OCI-LY7 (cell line): ENCODE results near the gene SPTAN1. TPM values are rescaled to one million over a fixed set of nuclear protein-coding genes. Genes with fewer than 3 reads are reported as not detected.

Experiments
- BruUV-seq: library from RNA; stranded (reverse); fragments of 400-500 nt; replicated peaks from 2 replicates; lab custom pipeline; 2021; lab: Mats Ljungman, UMichigan
- CTCF ChIA-PET: fragments of 300-600 bp; sonication (Branson Sonifier 250); formaldehyde crosslinking; loops from one replicate; lab custom pipeline; 2022; ENCODE audit warnings: antibody characterized with exemption; ENCODE audit not compliant: unreplicated experiment; lab: Charles Lee
- POLR2A ChIA-PET: fragments of 300-600 bp; sonication (Branson Sonifier 250); formaldehyde crosslinking; loops from one replicate; lab custom pipeline; 2022; ENCODE audit warnings: antibody characterized with exemption; lab: Charles Lee
- DNase-seq: peaks from one replicate; pipeline ENCODE4 v3.0.0-alpha.2; 2015; ENCODE audit warnings: low spot score
- H2AFZ ChIP-seq: fragments of 200-600 bp; sonication (generic), shearing (Covaris generic); 2 replicates; pipeline ENCODE4 v1.6.1; 2014; ENCODE audit warnings: mild to moderate bottlenecking, antibody characterized with exemption, low read length, moderate library complexity
- H3K27ac ChIP-seq: fragments of 200-600 bp; sonication (generic); 2 replicates; pipeline ENCODE4 v1.5.1; 2014; ENCODE audit warnings: mixed run types, low read depth, mild to moderate bottlenecking, moderate library complexity, low read length, inconsistent platforms; ENCODE audit not compliant: poor library complexity, severe bottlenecking
- H3K36me3 ChIP-seq: fragments of 200-600 bp; sonication (generic); 2 replicates; pipeline ENCODE4 v1.6.1; 2014; ENCODE audit warnings: mild to moderate bottlenecking, antibody characterized with exemption, low read length, moderate library complexity, mixed read lengths; ENCODE audit not compliant: insufficient read depth
- H3K4me1 ChIP-seq: fragments of 200-600 bp; sonication (generic); 2 replicates; pipeline ENCODE4 v1.5.1; 2014; ENCODE audit warnings: mild to moderate bottlenecking, low read length; ENCODE audit not compliant: insufficient read depth, poor library complexity, severe bottlenecking
- H3K4me2 ChIP-seq: fragments of 200-600 bp; sonication (generic); 2 replicates; pipeline ENCODE4 v1.6.1; 2014; ENCODE audit warnings: mild to moderate bottlenecking, low read length
- H3K4me3 ChIP-seq: fragments of 200-600 bp; sonication (generic); 2 replicates; pipeline ENCODE4 v1.5.1; 2014; ENCODE audit warnings: mild to moderate bottlenecking, low read depth, low read length; ENCODE audit not compliant: poor library complexity, severe bottlenecking
- H3K79me2 ChIP-seq: fragments of 200-600 bp; sonication (generic); 2 replicates; pipeline ENCODE4 v1.6.1; 2016; ENCODE audit warnings: low read depth, mild to moderate bottlenecking, low read length, moderate library complexity, mixed read lengths; ENCODE audit not compliant: insufficient read depth
- H3K9me2 ChIP-seq: fragments of 200-600 bp; sonication (generic); 2 replicates; pipeline ENCODE4 v1.6.1; 2016; ENCODE audit warnings: mild to moderate bottlenecking, low read length, mixed read lengths; ENCODE audit not compliant: insufficient read depth
- H3K9me3 ChIP-seq: fragments of 200-600 bp; sonication (generic); 2 replicates; pipeline ENCODE4 v1.6.1; 2014; ENCODE audit warnings: mild to moderate bottlenecking, mixed run types, low read length, mixed read lengths
- H4K20me1 ChIP-seq: fragments of 200-600 bp; sonication (generic); 2 replicates; pipeline ENCODE4 v1.6.1; 2014; ENCODE audit warnings: mild to moderate bottlenecking, antibody characterized with exemption, low read length, moderate library complexity, mixed read lengths; ENCODE audit not compliant: insufficient read depth
- EZH2phosphoT487 ChIP-seq: fragments of 200-600 bp; sonication (generic); IDR thresholded peaks from 2 replicates; pipeline ENCODE4 v1.6.1; 2018; ENCODE audit warnings: low read depth, borderline replicate concordance, mild to moderate bottlenecking, mixed run types, antibody characterized with exemption, low read length, moderate library complexity, mixed read lengths
- intact Hi-C: fragments of 100-400 bp; cut with micrococcal nuclease; formaldehyde crosslinking; loops from one replicate; pipeline ENCODE4 v1.10.0; 2022; ENCODE audit not compliant: unreplicated experiment
- total RNA-seq, 2 experiments: library from RNA; depleted of rRNA in 1 of 2; stranded (reverse); fragments of >200 nt in 1 of 2; shearing (Covaris generic) in 1 of 2; gene quantifications; 2 replicates each; pipeline ENCODE4 v1.2.3, GENCODE V29; 2014 to 2022
- TF ChIP-seq, protein P1 (sequence below): fragments of 200-600 bp; sonication (generic); conservative IDR thresholded peaks from 2 replicates; pipeline ENCODE4 v1.5.1; 2014; ENCODE audit warnings: mild to moderate bottlenecking, antibody characterized with exemption, low read length, moderate library complexity, mixed read lengths

SPTAN1 gene
- total RNA-seq, 2 experiments from 2014 or later = 239 to 259 TPM

DNA sequence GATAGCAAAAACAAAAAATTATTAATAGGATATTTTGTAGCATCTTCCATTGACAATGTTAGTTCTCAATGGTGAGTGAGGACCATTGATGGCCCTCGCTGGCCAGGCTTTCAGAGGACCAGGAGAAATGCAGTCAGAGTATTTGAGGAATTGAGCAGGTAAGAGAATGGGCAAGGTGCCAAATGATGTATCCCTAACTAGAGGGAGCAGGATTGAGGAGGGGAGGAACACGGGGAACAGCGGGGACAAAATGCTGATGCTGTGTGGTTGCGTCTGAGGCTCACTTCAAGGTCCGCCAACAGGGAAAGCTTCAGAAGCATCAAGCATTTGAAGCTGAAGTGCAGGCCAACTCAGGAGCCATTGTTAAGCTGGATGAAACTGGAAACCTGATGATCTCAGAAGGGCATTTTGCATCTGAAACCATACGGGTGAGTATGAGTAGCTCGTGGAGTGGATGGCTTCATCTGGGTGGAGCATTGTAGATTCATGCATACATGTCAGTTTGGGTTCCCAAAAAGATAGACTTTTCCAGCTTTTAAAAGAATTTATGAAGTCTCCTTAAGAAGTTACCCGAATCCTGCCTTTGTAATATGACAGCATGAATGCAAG, 16.2 kb downstream of the SPTAN1 start:
- peaks cover 69% of the 10 kb centered on the region for H3K36me3 ChIP-seq
- CTCF ChIA-PET = no interaction called here
- H3K4me1 ChIP-seq = no peaks in the 10 kb centered on the region
- no TSS peak for BruUV-seq
- H3K9me3 ChIP-seq = no peaks in the 10 kb centered on the region
- no peak overlapping the region for H3K4me3 ChIP-seq
- 0 out of 2 replicates have a peak, but pooled peaks cover 4% of the 10 kb centered on the region for H3K79me2 ChIP-seq
- POLR2A ChIA-PET = no interaction called here
- H2AFZ ChIP-seq = no peak overlapping the region
- H4K20me1 ChIP-seq = no peaks in the 10 kb centered on the region
- TF ChIP-seq, protein P1, sequence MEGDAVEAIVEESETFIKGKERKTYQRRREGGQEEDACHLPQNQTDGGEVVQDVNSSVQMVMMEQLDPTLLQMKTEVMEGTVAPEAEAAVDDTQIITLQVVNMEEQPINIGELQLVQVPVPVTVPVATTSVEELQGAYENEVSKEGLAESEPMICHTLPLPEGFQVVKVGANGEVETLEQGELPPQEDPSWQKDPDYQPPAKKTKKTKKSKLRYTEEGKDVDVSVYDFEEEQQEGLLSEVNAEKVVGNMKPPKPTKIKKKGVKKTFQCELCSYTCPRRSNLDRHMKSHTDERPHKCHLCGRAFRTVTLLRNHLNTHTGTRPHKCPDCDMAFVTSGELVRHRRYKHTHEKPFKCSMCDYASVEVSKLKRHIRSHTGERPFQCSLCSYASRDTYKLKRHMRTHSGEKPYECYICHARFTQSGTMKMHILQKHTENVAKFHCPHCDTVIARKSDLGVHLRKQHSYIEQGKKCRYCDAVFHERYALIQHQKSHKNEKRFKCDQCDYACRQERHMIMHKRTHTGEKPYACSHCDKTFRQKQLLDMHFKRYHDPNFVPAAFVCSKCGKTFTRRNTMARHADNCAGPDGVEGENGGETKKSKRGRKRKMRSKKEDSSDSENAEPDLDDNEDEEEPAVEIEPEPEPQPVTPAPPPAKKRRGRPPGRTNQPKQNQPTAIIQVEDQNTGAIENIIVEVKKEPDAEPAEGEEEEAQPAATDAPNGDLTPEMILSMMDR = no peak
- no peak for TF ChIP-seq EZH2phosphoT487
- no peaks in the 10 kb centered on the region for H3K9me2 ChIP-seq
- DNase-seq = no peak
- no peak overlapping the region for H3K4me2 ChIP-seq
- intact Hi-C loops = no loop called here
- no peak overlapping the region for H3K27ac ChIP-seq

DNA sequence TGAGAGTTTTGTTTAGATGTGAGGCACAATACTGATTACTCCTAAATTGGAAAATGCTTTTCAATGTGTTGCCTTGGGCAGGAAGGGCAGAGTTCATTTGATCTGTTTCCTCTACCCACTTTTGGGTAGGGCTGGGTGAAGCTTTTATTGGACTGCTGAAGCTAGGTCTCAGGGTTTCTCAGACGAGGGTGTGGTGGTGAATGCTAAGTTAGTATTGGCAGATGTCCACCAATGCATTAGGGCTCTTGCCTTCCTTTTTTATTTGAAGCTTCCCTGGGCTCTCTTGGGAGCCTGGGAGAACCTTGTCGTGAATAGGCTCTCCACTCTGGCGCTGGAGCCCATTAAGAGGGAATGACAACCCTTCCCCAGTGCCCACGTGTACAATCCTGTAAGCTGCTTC, 23.1 kb downstream of the SPTAN1 start:
- intact Hi-C loops = no loop called here
- Histone ChIP-seq H3K4me1 (no peaks in the 10 kb centered on the region), H4K20me1 (no peaks in the 10 kb centered on the region), H3K79me2 (no peaks in the 10 kb centered on the region), H2AFZ (no peak overlapping the region), H3K9me3 (no peaks in the 10 kb centered on the region), H3K36me3 (peaks cover 86% of the 10 kb centered on the region), H3K4me2 (no peak overlapping the region), H3K27ac (no peak overlapping the region), H3K9me2 (no peaks in the 10 kb centered on the region), H3K4me3 (no peak overlapping the region)
- CTCF ChIA-PET = no interaction called here
- no peak for TF ChIP-seq EZH2phosphoT487
- TF ChIP-seq, protein P1 = no peak
- BruUV-seq = no TSS peak
- DNase-seq = no peak
- POLR2A ChIA-PET = interaction anchor here (0.6 to 0.8 kb wide), 3 partner anchors 12 to 176 kb away, joined by 3 to 4 read pairs (median 3); no protein-coding TSS in a partner anchor

DNA sequence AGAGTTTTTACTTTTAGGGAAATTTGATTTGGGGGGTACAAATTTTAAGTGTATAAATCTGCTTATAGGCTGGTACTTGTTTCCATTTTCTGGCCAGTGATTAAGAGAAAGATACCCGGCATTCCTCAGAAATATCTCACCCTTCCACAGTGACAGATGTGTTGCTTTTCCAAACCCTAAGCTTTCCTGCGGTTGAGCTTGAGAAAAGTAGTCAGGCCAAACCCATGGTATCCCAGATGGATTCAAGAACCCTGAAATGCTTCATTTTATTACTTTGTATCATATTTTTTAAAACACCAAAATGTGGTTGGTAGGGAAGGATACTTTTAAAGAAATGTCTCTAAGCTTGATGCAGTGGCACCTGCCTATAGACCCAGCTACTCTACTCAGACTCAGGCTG, 23.5 kb downstream of the SPTAN1 start:
- CTCF ChIA-PET = interaction anchor here (0.5 kb wide), 1 partner anchor 242 kb away, joined by 3 read pairs; the partner anchor contains the start of gene ENDOG
- Histone ChIP-seq H3K9me2 (no peaks in the 10 kb centered on the region), H4K20me1 (no peaks in the 10 kb centered on the region), H3K27ac (no peak overlapping the region), H3K4me2 (no peak overlapping the region), H3K79me2 (no peaks in the 10 kb centered on the region), H2AFZ (no peak overlapping the region), H3K36me3 (peaks cover 87% of the 10 kb centered on the region), H3K4me3 (no peak overlapping the region), H3K9me3 (no peaks in the 10 kb centered on the region), H3K4me1 (no peaks in the 10 kb centered on the region)
- TF ChIP-seq EZH2phosphoT487 = no peak
- TF ChIP-seq, protein P1 = no peak
- intact Hi-C loops = no loop called here
- DNase-seq = no peak
- BruUV-seq = no TSS peak
- POLR2A ChIA-PET = interaction anchor here (0.8 kb wide), 1 partner anchor 63 kb away, joined by 3 read pairs; no protein-coding TSS in a partner anchor
